ENCODE results near the gene UPK1B. TPM values are rescaled to one million over a fixed set of nuclear protein-coding genes. Genes with fewer than 3 reads are reported as not detected.

Gene UPK1B
- total and polyA plus RNA-seq, 7 donors: not detected

DNA sequence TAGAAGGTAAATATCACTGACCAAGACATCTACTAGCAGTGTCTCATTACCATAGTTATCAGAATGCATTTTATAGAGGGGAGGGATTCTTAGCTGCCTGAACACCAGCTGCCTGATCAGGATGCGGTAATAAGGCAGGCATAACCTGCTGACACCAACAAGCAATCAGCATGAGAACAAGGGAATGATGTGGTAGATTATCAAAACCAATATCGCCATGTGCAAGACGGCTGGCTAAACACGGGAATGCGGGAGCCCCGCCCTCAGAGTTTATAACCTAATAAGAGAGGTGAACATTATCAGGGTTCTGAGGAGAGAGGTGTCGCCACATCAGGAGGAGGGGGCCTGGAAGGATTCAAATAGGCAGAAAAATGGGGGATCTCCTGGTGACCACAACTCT is 46.8 kb downstream of the UPK1B start:
- Histone ChIP-seq H3K36me3 (peaks cover 0 to 83% (median 34%) of the 10 kb centered on the region in 4 donors), H3K27me3 (no peaks in the 10 kb centered on the region), H3K27ac (no peak overlapping the region), H3K4me1 (no peaks in the 10 kb centered on the region), H3K9me3 (no peaks in the 10 kb centered on the region), H3K4me3 (no peak overlapping the region)
- TF ChIP-seq EP300 (IDR thresholded peaks at IDR 0.05): no peak
- TF ChIP-seq, protein P1, sequence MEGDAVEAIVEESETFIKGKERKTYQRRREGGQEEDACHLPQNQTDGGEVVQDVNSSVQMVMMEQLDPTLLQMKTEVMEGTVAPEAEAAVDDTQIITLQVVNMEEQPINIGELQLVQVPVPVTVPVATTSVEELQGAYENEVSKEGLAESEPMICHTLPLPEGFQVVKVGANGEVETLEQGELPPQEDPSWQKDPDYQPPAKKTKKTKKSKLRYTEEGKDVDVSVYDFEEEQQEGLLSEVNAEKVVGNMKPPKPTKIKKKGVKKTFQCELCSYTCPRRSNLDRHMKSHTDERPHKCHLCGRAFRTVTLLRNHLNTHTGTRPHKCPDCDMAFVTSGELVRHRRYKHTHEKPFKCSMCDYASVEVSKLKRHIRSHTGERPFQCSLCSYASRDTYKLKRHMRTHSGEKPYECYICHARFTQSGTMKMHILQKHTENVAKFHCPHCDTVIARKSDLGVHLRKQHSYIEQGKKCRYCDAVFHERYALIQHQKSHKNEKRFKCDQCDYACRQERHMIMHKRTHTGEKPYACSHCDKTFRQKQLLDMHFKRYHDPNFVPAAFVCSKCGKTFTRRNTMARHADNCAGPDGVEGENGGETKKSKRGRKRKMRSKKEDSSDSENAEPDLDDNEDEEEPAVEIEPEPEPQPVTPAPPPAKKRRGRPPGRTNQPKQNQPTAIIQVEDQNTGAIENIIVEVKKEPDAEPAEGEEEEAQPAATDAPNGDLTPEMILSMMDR (IDR thresholded peaks at IDR 0.05): no peak
- no peak for DNase-seq
- intact Hi-C loops (cut with DNase I): no loop called here
- WGBS, 2 donors: 24 to 77% methylated on average over 7 of the region's 7 CpGs

DNA sequence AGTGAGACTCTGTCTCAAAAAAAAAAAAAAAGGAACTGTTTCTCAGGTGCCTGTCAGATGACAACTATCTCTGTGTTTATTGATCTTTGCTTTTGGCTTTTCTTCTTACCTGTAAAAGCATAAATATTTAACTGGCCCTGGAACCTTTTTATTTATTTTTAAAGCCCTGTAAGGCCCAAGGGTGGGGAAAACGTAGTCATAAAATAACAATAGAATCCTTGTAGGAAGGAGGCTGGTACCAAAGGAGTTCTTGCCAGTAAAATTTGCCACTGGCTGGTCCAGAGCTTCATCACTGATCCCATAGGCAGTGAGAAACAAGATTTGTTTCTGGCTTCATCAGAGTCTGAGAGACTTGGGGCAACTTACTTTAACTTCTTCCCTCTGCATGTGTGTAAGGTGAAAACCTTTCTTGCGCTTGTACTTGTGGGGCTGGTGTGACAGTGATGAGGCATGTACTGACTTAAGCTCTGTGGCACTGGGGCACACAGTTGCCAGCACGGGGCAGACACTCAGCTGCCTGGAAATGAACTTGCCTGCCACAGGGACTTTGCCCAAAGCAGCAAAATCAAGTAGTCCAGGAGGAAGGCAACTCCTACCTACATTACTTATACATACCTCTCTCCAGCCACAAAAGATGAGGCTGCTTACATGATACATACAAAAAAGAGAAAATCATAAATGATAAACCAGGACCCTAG is 47.7 kb downstream of the UPK1B start:
- peaks cover 0 to 78% (median 34%) of the 10 kb centered on the region in 4 donors for H3K36me3 ChIP-seq
- H3K9me3 ChIP-seq: no peaks in the 10 kb centered on the region
- no peaks in the 10 kb centered on the region for H3K27me3 ChIP-seq
- DNase-seq: no peak
- TF ChIP-seq POLR2A (IDR thresholded peaks at IDR 0.05) (no peak), POLR2AphosphoS5 (IDR thresholded peaks at IDR 0.05) (no peak), EP300 (IDR thresholded peaks at IDR 0.05) (no peak)
- TF ChIP-seq, protein P1 (IDR thresholded peaks at IDR 0.05): no peak
- WGBS, 2 donors: 21 to 75% methylated on average over 3 of the region's 3 CpGs
- intact Hi-C loops (cut with DNase I): no loop called here
- H3K27ac ChIP-seq: no peak overlapping the region
- no peak overlapping the region for H3K4me3 ChIP-seq
- no peaks in the 10 kb centered on the region for H3K4me1 ChIP-seq

DNA sequence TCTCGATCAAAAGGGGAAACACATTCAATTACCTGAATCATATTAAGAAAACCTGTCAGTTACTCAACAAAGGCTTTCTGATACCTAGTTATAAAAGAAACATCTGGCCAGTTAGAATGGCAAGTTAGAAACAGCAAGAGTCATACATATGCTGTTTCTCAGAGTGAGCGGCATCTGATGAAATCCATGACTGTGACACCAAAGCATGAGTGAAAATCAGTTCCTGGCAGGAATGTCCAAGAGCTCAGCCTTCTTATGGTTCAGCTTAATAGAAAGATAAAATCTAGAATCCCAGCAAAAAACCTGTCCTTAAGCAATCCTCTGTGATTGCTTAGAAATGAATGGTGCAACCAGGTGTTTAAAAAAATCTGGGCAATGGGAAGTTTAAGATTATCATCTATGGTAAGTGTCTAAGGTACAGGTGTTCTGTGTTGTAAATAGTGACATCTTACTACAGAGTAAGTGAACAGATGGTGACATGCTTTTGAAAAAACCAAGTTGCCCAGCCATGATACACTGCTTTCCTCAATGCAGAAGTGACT is 48.5 kb downstream of the UPK1B start:
- WGBS, 2 donors: 91 to 92% methylated on average over 2 of the region's 2 CpGs
- intact Hi-C loops (cut with DNase I): no loop called here
- H3K4me3 ChIP-seq: no peak overlapping the region
- DNase-seq: no peak
- no peaks in the 10 kb centered on the region for H3K9me3 ChIP-seq
- no peak overlapping the region for H3K27ac ChIP-seq
- peaks cover 0 to 7% (median 3%) of the 10 kb centered on the region in 4 donors for H3K4me1 ChIP-seq
- TF ChIP-seq, protein P1 (IDR thresholded peaks at IDR 0.05): no peak
- TF ChIP-seq EP300 (IDR thresholded peaks at IDR 0.05) (no peak), POLR2AphosphoS5 (IDR thresholded peaks at IDR 0.05) (no peak), POLR2A (IDR thresholded peaks at IDR 0.05) (no peak)
- peaks cover 0 to 75% (median 31%) of the 10 kb centered on the region in 4 donors for H3K36me3 ChIP-seq
- no peaks in the 10 kb centered on the region for H3K27me3 ChIP-seq

DNA sequence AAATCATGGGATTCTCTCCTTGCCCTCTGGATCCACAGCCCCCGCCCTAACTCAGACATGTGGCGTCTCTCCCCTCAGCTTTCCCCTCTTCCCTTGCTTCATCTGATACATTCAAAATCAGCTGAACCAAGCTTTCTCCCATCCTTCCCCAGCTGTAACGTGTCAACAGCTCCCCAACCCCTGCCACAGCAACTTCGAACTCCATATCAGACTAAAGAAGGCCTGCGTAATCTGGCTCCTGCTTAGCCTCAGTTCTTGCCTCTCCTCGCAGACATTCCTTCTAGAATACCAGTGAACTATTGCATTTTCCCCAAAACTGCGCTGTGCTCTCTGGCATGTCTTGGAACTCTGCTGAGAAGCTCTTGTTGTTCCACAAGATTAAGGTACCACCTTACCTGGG is 49.0 kb downstream of the UPK1B start:
- Histone ChIP-seq H3K27me3 (no peaks in the 10 kb centered on the region), H3K36me3 (peaks cover 0 to 70% (median 26%) of the 10 kb centered on the region in 4 donors), H3K27ac (no peak overlapping the region), H3K4me1 (peaks cover 0 to 12% (median 7%) of the 10 kb centered on the region in 4 donors), H3K9me3 (no peaks in the 10 kb centered on the region), H3K4me3 (no peak overlapping the region)
- TF ChIP-seq, protein P1 (IDR thresholded peaks at IDR 0.05): no peak
- TF ChIP-seq POLR2A (IDR thresholded peaks at IDR 0.05): no peak
- no peak for TF ChIP-seq POLR2AphosphoS5 (IDR thresholded peaks at IDR 0.05)
- TF ChIP-seq EP300 (IDR thresholded peaks at IDR 0.05): no peak
- no peak for DNase-seq
- WGBS, 2 donors: 95 to 96% methylated on average over 7 of the region's 7 CpGs
- intact Hi-C loops (cut with DNase I): no loop called here

Measured in sigmoid colon (tissue), 7 donors.